ENCODE results near the gene NEK7. TPM values are rescaled to one million over a fixed set of nuclear protein-coding genes. Genes with fewer than 3 reads are reported as not detected.

The NEK7 gene
- total RNA-seq, 1 experiment from 2014 or later, result 51.1 TPM

GRCh38 chr1:198272492-198272891 lies 115.7 kb downstream of the NEK7 start:
- H3K27me3 Mint-ChIP-seq (ENCODE audit: insufficient read depth, unreplicated experiment), result no peaks in the 10 kb centered on the region
- POLR2A ChIA-PET, result interaction anchor here (0.7 to 0.8 kb wide), 2 partner anchors 12 to 75 kb away, joined by 3 read pairs; no protein-coding TSS in a partner anchor
- no peak overlapping the region for H3K27ac Mint-ChIP-seq (ENCODE audit: low read depth, unreplicated experiment)
- peaks cover 14% of the 10 kb centered on the region for H3K36me3 Mint-ChIP-seq (ENCODE audit: insufficient read depth, unreplicated experiment)
- H3K4me1 Mint-ChIP-seq (ENCODE audit: insufficient read depth, unreplicated experiment), result no peaks in the 10 kb centered on the region
- H3K9me3 Mint-ChIP-seq (ENCODE audit: unreplicated experiment), result no peaks in the 10 kb centered on the region
- CTCF ChIA-PET, result no interaction called here
- no peak for TF ChIP-seq CTCF (IDR thresholded peaks at IDR 0.05; ENCODE audit: unreplicated experiment)
- BruUV-seq (replicated peaks), result no TSS peak
- intact Hi-C loops (cut with micrococcal nuclease), result loop anchor here (10.0 kb wide), 1 partner anchor 192 kb away; no protein-coding TSS in a partner anchor
- DNase-seq (ENCODE audit: unreplicated experiment), result no peak
- H3K4me3 Mint-ChIP-seq (ENCODE audit: unreplicated experiment), result no peak overlapping the region

- no peaks in the 10 kb centered on the region for H3K9me3 Mint-ChIP-seq (ENCODE audit: unreplicated experiment)
- no TSS peak for BruUV-seq (replicated peaks)
- intact Hi-C loops (cut with micrococcal nuclease), result loop anchor here (10.0 kb wide), 1 partner anchor 191 kb away; no protein-coding TSS in a partner anchor
- no peak overlapping the region for H3K4me3 Mint-ChIP-seq (ENCODE audit: unreplicated experiment)
- no peak for DNase-seq (ENCODE audit: unreplicated experiment)
- H3K4me1 Mint-ChIP-seq (ENCODE audit: insufficient read depth, unreplicated experiment), result peaks cover 2% of the 10 kb centered on the region
- H3K27ac Mint-ChIP-seq (ENCODE audit: low read depth, unreplicated experiment), result no peak overlapping the region
- POLR2A ChIA-PET, result interaction anchor here (0.8 to 6.1 kb wide), 4 partner anchors 13 to 116 kb away, joined by 3 to 54 read pairs (median 4); partner anchors contain the start of gene NEK7
- H3K36me3 Mint-ChIP-seq (ENCODE audit: insufficient read depth, unreplicated experiment), result peaks cover 14% of the 10 kb centered on the region
- CTCF ChIA-PET, result interaction anchor here (1.0 to 1.9 kb wide), 3 partner anchors 39 to 185 kb away, joined by 3 to 7 read pairs (median 3); no protein-coding TSS in a partner anchor
- no peak for TF ChIP-seq CTCF (IDR thresholded peaks at IDR 0.05; ENCODE audit: unreplicated experiment)
- no peaks in the 10 kb centered on the region for H3K27me3 Mint-ChIP-seq (ENCODE audit: insufficient read depth, unreplicated experiment)
Measured at GRCh38 chr1:198273748-198274295, 117.0 kb downstream of the NEK7 start.

GRCh38 chr1:198275597-198275996 lies 118.8 kb downstream of the NEK7 start:
- no peak for TF ChIP-seq CTCF (IDR thresholded peaks at IDR 0.05; ENCODE audit: unreplicated experiment)
- Mint-ChIP-seq H3K27me3 (ENCODE audit: insufficient read depth, unreplicated experiment) (no peaks in the 10 kb centered on the region), H3K4me1 (ENCODE audit: insufficient read depth, unreplicated experiment) (peaks cover 5% of the 10 kb centered on the region), H3K27ac (ENCODE audit: low read depth, unreplicated experiment) (no peak overlapping the region), H3K4me3 (ENCODE audit: unreplicated experiment) (no peak overlapping the region), H3K36me3 (ENCODE audit: insufficient read depth, unreplicated experiment) (peaks cover 14% of the 10 kb centered on the region), H3K9me3 (ENCODE audit: unreplicated experiment) (no peaks in the 10 kb centered on the region)
- intact Hi-C loops (cut with micrococcal nuclease), result loop anchor here (10.0 kb wide), 1 partner anchor 189 kb away; no protein-coding TSS in a partner anchor
- POLR2A ChIA-PET, result interaction anchor here (1.2 to 6.1 kb wide), 3 partner anchors 54 to 189 kb away, joined by 3 to 54 read pairs (median 4); partner anchors contain the start of gene NEK7
- CTCF ChIA-PET, result interaction anchor here (0.9 to 1.9 kb wide), 6 partner anchors 10 to 187 kb away, joined by 3 to 7 read pairs (median 3); no protein-coding TSS in a partner anchor
- DNase-seq (ENCODE audit: unreplicated experiment), result no peak
- BruUV-seq (replicated peaks), result no TSS peak

- Mint-ChIP-seq H3K4me3 (ENCODE audit: unreplicated experiment) (no peak overlapping the region), H3K36me3 (ENCODE audit: insufficient read depth, unreplicated experiment) (peaks cover 8% of the 10 kb centered on the region), H3K27ac (ENCODE audit: low read depth, unreplicated experiment) (no peak overlapping the region), H3K4me1 (ENCODE audit: insufficient read depth, unreplicated experiment) (peaks cover 5% of the 10 kb centered on the region), H3K9me3 (ENCODE audit: unreplicated experiment) (no peaks in the 10 kb centered on the region), H3K27me3 (ENCODE audit: insufficient read depth, unreplicated experiment) (no peaks in the 10 kb centered on the region)
- ChIA-PET POLR2A (interaction anchor here (0.8 to 6.1 kb wide), 7 partner anchors 9 to 188 kb away, joined by 3 to 54 read pairs (median 3); partner anchors contain the start of gene NEK7), CTCF (interaction anchor here (0.7 to 1.6 kb wide), 8 partner anchors 11 to 185 kb away, joined by 3 to 4 read pairs (median 3); no protein-coding TSS in a partner anchor)
- no peak for DNase-seq (ENCODE audit: unreplicated experiment)
- intact Hi-C loops (cut with micrococcal nuclease), result loop anchor here (1.0 to 10.0 kb wide), 3 partner anchors 117 to 189 kb away; no protein-coding TSS in a partner anchor
- no peak for TF ChIP-seq CTCF (IDR thresholded peaks at IDR 0.05; ENCODE audit: unreplicated experiment)
- BruUV-seq (replicated peaks), result no TSS peak
Measured at GRCh38 chr1:198276241-198276640, 119.4 kb downstream of the NEK7 start.

All from MCF 10A (cell line).